C4-2B (cell line): Measurements from ENCODE around the gene DGKH.

Experiments
- CTCF ChIP-seq: fragments of 450-650 bp; conservative IDR thresholded peaks from 2 replicates; pipeline ENCODE4 v1.5.1; 2017; ENCODE audit warnings: mild to moderate bottlenecking
- ZFX ChIP-seq: fragments of 450-650 bp; IDR thresholded peaks from 2 replicates; pipeline ENCODE4 v1.6.1; 2017

- TF ChIP-seq CTCF (no peak), ZFX (no peak)
These were observed 71.4 kb downstream of the DGKH start for GRCh38 chr13:42119875-42120274.
